NCI-H510A treated with DMSO at 0.1 percent for 48 hours (cell line): ENCODE results near the gene CYP2A6.

Source experiments
- DNase-seq: peaks from one replicate; lab custom pipeline; 2025; lab: John Stamatoyannopoulos, UW

CYP2A6 gene

DNA sequence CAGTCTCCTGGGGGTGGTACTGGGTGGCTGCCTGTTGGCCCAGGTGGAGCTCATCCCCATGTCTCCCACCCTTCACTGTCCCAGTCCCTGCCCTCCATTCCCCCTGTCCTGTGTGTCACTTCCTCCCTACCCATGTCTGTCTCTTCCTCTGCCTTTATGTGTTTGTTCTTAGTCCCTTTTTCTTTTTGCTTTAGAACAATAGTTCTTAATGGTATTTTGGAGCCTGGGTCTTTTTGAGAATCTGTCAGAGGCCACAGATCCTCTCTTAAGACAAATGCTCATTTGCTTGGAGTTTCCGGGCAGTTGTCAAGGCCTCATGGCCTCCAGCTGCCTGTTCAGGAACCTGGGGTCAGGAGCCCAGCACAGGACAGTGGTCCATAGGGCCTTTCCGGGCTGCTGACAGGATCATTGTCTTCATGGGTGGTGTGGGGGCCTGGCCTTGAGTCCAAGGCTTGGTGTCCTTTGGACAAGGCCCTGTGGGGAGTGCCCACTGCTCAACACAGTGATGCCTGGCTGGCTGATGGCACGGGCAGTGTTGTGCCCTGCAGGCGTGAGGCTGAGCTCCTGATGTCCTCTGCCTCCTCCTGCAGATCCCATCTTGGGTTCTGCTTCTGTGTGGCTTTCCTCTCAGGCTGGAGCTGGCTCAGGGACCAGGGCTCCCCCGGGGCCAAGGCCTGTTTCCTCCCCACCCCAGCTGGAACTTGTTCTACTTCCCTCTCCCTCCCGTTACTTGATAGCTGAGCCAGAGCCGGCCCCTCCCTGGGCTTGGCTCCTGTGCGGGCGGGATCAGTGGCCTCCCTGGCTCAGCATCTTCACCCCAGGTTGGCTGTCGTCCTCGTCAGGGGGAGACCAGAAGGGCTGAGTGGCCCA is 47.7 kb downstream of the CYP2A6 start:
- no peak for DNase-seq

- no peak for DNase-seq
These were observed 48.6 kb downstream of the CYP2A6 start for GRCh38 chr19:40801426-40802299.

GRCh38 chr19:40800997-40801377 is 49.3 kb downstream of the CYP2A6 start:
- no peak for DNase-seq

- DNase-seq = no peak
These were observed 49.8 kb downstream of the CYP2A6 start for GRCh38 chr19:40800339-40800996.

- DNase-seq = no peak
These were observed 50.5 kb downstream of the CYP2A6 start for GRCh38 chr19:40799558-40800338.

GRCh38 chr19:40798683-40799557 is 51.3 kb downstream of the CYP2A6 start, which contains the start of gene EGLN2:
TSS of gene EGLN2 (plus strand) at chr19:40799191. CDS start at chr19:40800573, 1,382 bp downstream.
- peak; percentile 99 for DNase-seq

DNA sequence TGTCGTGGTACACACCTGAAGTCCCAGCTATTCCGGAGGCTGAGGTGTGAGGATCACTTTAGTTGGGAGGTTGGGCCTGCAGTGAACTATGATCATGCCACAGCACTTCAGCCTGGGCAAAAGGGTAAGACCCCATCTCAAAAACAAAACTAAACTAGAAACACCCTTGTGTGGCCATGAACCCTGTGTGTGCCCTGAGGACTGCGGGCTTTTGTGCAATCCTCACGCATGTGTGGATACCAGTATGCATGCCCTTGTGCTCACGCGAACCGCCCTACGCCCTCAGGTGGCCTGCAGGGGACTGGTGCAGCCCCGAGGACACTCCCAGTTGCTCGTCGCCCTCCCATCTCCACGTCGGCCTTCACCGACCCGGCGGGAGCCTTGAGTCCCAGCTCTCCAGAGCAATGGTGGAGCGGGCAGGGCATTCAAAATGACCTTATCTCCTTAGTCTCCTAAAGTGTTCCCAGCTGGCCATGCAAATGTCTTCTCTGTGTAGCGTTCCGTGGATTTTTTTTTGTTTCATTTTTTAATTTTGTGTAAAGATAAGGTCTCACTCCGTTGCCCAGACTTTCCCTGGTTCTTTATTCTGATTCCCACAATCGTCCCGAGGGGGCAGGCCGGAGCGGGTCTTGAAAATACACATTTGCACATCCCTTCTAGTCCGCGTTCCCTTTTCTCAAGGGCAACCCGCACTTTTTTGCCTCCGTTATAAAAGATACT is 52.1 kb downstream of the CYP2A6 start:
- peak; percentile 73 for DNase-seq

GRCh38 chr19:40797166-40797962 is 52.9 kb downstream of the CYP2A6 start:
- DNase-seq = no peak
